ENCODE results near the gene RRP12. TPM values are rescaled to one million over a fixed set of nuclear protein-coding genes. Genes with fewer than 3 reads are reported as not detected.

Gene RRP12
- total RNA-seq, 1 donor from 2014 or later: 6.1 TPM

- H3K27ac Mint-ChIP-seq: no peak overlapping the region
- peak overlapping the region; percentile 95 for H3K4me2 ChIP-seq
- peaks cover 19% of the 10 kb centered on the region for H3K4me1 ChIP-seq
- peak; percentile 58 for DNase-seq (ENCODE audit: low spot score)
- H3K79me2 ChIP-seq (ENCODE audit: low read depth): peaks cover 14% of the 10 kb centered on the region
- H3K4me1 Mint-ChIP-seq: peaks cover 19% of the 10 kb centered on the region
- peaks cover 27% of the 10 kb centered on the region for H4K20me1 ChIP-seq (ENCODE audit: low read depth)
- no peaks in the 10 kb centered on the region for H3K9me3 ChIP-seq (ENCODE audit: low read depth)
- H2AFZ ChIP-seq (replicated peaks): no peak overlapping the region
- no peak overlapping the region for H3K27ac ChIP-seq
- H3K27me3 ChIP-seq: peaks cover 32% of the 10 kb centered on the region
- H3F3A ChIP-seq (ENCODE audit: low read depth): peaks cover 32% of the 10 kb centered on the region
- H3K4me3 ChIP-seq: peak overlapping the region; percentile 95
- no peaks in the 10 kb centered on the region for H3K9me3 Mint-ChIP-seq
- TF ChIP-seq EZH2phosphoT487 (IDR thresholded peaks at IDR 0.05) (peak; percentile 35), EZH2 (IDR thresholded peaks at IDR 0.05) (no peak)
- H3K4me3 Mint-ChIP-seq: peak overlapping the region; percentile 85
- H3K36me3 Mint-ChIP-seq: no peaks in the 10 kb centered on the region
- peaks cover 42% of the 10 kb centered on the region for H3K27me3 Mint-ChIP-seq (ENCODE audit: insufficient read depth, low read depth)
- H3K9ac ChIP-seq: no peak overlapping the region
- H3K36me3 ChIP-seq: no peaks in the 10 kb centered on the region
Observed at GRCh38 chr10:97321032-97321803, 79.9 kb downstream of the RRP12 start.

DNA sequence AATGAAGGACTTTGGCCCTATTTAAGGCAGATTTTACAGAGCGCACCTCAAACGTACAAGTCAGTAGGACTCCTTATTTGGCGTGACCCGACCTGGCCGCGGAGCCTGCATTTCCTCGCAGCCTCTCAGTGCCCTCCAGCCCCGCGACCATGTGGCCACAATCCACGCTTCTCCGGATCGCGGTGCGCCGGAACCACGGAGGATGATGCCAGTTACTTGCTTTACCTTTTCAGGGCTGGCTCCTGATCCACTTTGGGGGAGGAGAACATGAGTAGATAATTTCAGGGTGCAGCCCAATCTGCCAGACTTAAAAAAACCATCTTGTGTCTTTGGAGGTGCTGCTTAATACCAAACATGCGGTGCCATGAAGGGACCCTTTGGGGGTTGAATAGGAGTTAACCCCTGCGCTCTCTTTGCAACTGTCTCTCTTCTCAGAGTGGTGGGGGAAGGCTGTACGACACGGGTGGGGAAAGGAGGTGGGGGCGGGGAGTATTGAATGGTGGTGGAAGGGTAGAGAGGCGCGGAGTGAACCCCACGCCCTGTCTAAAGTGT, 80.6 kb downstream of the RRP12 start:
- Mint-ChIP-seq H3K27ac (no peak overlapping the region), H3K27me3 (ENCODE audit: insufficient read depth, low read depth) (peaks cover 45% of the 10 kb centered on the region)

DNA sequence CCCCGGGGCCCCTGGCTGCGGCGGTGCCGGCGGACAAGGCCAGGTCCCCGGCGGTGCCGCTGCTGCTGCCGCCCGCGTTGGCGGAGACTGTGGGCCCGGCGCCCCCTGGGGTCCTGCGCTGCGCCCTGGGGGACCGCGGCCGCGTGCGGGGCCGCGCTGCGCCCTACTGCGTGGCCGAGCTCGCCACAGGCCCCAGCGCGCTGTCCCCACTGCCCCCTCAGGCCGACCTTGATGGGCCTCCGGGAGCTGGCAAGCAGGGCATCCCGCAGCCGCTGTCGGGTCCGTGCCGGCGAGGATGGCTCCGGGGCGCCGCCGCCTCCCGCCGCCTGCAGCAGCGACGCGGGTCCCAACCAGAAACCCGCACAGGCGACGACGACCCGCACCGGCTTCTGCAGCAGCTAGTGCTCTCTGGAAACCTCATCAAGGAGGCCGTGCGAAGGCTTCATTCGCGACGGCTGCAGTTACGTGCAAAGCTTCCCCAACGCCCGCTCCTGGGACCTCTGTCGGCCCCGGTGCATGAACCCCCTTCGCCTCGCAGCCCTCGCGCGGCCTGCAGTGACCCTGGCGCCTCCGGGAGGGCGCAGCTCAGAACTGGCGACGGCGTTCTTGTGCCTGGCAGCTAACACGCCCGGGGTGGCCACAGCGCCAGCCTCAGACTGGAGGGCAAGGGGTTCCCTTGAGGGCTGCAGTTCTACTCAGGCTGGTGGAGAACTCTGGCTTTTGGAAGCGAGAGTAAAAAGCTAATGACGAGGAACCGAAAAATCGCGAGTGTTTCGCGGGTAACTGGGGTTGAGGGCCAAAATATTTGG, 81.3 kb downstream of the RRP12 start:
- no peaks in the 10 kb centered on the region for H3K36me3 ChIP-seq
- Mint-ChIP-seq H3K27me3 (ENCODE audit: insufficient read depth, low read depth) (peaks cover 45% of the 10 kb centered on the region), H3K4me1 (peaks cover 19% of the 10 kb centered on the region), H3K27ac (no peak overlapping the region), H3K9me3 (no peaks in the 10 kb centered on the region), H3K36me3 (no peaks in the 10 kb centered on the region), H3K4me3 (peak overlapping the region; percentile 85)
- TF ChIP-seq EZH2 (IDR thresholded peaks at IDR 0.05) (peak; percentile 52), CTCF (IDR thresholded peaks at IDR 0.05) (peak; percentile 35), EZH2phosphoT487 (IDR thresholded peaks at IDR 0.05) (no peak)
- no peak overlapping the region for H3K9ac ChIP-seq
- H3F3A ChIP-seq (ENCODE audit: low read depth): peaks cover 32% of the 10 kb centered on the region
- peak overlapping the region; percentile 95 for H3K4me2 ChIP-seq
- H3K79me2 ChIP-seq (ENCODE audit: low read depth): peaks cover 14% of the 10 kb centered on the region
- H2AFZ ChIP-seq (replicated peaks): peak overlapping the region; percentile 55
- no peak overlapping the region for H3K27ac ChIP-seq
- H3K4me3 ChIP-seq: peak overlapping the region; percentile 95
- peaks cover 32% of the 10 kb centered on the region for H3K27me3 ChIP-seq
- H3K9me3 ChIP-seq (ENCODE audit: low read depth): no peaks in the 10 kb centered on the region
- H3K4me1 ChIP-seq: peaks cover 19% of the 10 kb centered on the region
- H4K20me1 ChIP-seq (ENCODE audit: low read depth): peaks cover 27% of the 10 kb centered on the region
- peak; percentile 85 for DNase-seq (ENCODE audit: low spot score)

More for the DNA sequence above, 80.6 kb downstream of the RRP12 start:
- H3F3A ChIP-seq (ENCODE audit: low read depth): peaks cover 32% of the 10 kb centered on the region
- no peaks in the 10 kb centered on the region for H3K9me3 ChIP-seq (ENCODE audit: low read depth)
- peak overlapping the region; percentile 95 for H3K4me2 ChIP-seq
- H3K4me3 ChIP-seq: peak overlapping the region; percentile 95
- H4K20me1 ChIP-seq (ENCODE audit: low read depth): peaks cover 27% of the 10 kb centered on the region
- Mint-ChIP-seq H3K4me3 (peak overlapping the region; percentile 85), H3K9me3 (no peaks in the 10 kb centered on the region), H3K36me3 (no peaks in the 10 kb centered on the region), H3K4me1 (peaks cover 19% of the 10 kb centered on the region)
- peak; percentile 13 for TF ChIP-seq EZH2 (IDR thresholded peaks at IDR 0.05)
- TF ChIP-seq EZH2phosphoT487 (IDR thresholded peaks at IDR 0.05): peak; percentile 63
- TF ChIP-seq CTCF (IDR thresholded peaks at IDR 0.05): no peak
- H3K27me3 ChIP-seq: peaks cover 32% of the 10 kb centered on the region
- DNase-seq (ENCODE audit: low spot score): no peak
- H2AFZ ChIP-seq (replicated peaks): no peak overlapping the region
- H3K9ac ChIP-seq: no peak overlapping the region
- H3K4me1 ChIP-seq: peaks cover 19% of the 10 kb centered on the region
- no peak overlapping the region for H3K27ac ChIP-seq
- peaks cover 14% of the 10 kb centered on the region for H3K79me2 ChIP-seq (ENCODE audit: low read depth)
- no peaks in the 10 kb centered on the region for H3K36me3 ChIP-seq

Measured in neural progenitor cell (in vitro differentiated cells).